Measurements from ENCODE around the gene USH1C.

Gene USH1C

DNA sequence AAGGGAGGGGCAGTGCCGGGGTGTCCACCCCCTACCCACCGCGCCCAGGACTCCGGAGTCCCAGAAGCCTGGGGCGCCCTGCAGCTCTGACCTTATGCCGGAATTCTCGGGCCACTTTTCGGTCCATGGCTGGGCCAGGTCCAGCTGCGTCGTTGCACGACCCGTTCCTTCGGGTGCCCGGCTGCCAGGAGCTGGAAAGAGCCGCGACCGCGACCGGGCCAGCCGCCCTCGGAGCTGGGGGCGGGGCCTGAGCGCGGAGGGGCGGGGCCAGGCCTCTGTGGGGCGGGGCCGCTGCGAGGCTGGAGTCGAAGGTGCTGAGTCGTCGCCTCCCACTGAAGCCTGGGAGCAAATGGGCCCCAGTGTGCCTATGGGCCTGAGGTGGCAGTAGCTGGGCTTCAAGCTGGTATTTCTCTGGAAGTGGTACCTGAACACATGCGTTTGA is at the start of gene USH1C:
USH1C (minus strand) TSS at position 236 of the 442 bp plus-strand sequence; CDS start at position 127, 109 bp downstream.
- Histone ChIP-seq H3K9me2 (replicated peaks; ENCODE audit: insufficient read depth, low read length) (no peaks in the 10 kb centered on the region), H3F3A (ENCODE audit: insufficient read depth, low read length) (no peaks in the 10 kb centered on the region), H2AFZ (ENCODE audit: low read length) (no peak within 1 kb of the TSS), H3K9ac (ENCODE audit: low read length) (no peak within 1 kb of the TSS), H3K79me2 (ENCODE audit: low read length) (no peaks in the 10 kb centered on the region), H3K9me3 (replicated peaks; ENCODE audit: insufficient read depth, low read length) (no peaks in the 10 kb centered on the region), H3K4me1 (ENCODE audit: low read length) (no peaks in the 10 kb centered on the region), H3K27ac (ENCODE audit: low read length) (no peak within 1 kb of the TSS), H3K4me2 (ENCODE audit: low read depth, low read length) (no peak within 1 kb of the TSS), H3K4me3 (ENCODE audit: low read length) (no peak within 1 kb of the TSS), H4K20me1 (ENCODE audit: insufficient read depth, low read length) (no peaks in the 10 kb centered on the region), H3K36me3 (replicated peaks; ENCODE audit: insufficient read depth, low read length) (no peaks in the 10 kb centered on the region), H3K27me3 (replicated peaks; ENCODE audit: insufficient read depth, low read length) (peaks cover 7% of the 10 kb centered on the region)
- TF ChIP-seq EZH2phosphoT487 (IDR thresholded peaks at IDR 0.05; ENCODE audit: low read length) (no peak), EZH2 (optimal IDR thresholded peaks at IDR 0.05; ENCODE audit: low read depth, low read length) (no peak)
- TF ChIP-seq, protein P1, sequence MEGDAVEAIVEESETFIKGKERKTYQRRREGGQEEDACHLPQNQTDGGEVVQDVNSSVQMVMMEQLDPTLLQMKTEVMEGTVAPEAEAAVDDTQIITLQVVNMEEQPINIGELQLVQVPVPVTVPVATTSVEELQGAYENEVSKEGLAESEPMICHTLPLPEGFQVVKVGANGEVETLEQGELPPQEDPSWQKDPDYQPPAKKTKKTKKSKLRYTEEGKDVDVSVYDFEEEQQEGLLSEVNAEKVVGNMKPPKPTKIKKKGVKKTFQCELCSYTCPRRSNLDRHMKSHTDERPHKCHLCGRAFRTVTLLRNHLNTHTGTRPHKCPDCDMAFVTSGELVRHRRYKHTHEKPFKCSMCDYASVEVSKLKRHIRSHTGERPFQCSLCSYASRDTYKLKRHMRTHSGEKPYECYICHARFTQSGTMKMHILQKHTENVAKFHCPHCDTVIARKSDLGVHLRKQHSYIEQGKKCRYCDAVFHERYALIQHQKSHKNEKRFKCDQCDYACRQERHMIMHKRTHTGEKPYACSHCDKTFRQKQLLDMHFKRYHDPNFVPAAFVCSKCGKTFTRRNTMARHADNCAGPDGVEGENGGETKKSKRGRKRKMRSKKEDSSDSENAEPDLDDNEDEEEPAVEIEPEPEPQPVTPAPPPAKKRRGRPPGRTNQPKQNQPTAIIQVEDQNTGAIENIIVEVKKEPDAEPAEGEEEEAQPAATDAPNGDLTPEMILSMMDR (IDR thresholded peaks at IDR 0.05; ENCODE audit: low read length): no peak
- DNase-seq: no peak

GRCh38 chr11:17593466-17594245 is 49.4 kb upstream of the USH1C start:
- no peaks in the 10 kb centered on the region for H3F3A ChIP-seq (ENCODE audit: insufficient read depth, low read length)
- H2AFZ ChIP-seq (ENCODE audit: low read length): no peak overlapping the region
- H3K9me2 ChIP-seq (replicated peaks; ENCODE audit: insufficient read depth, low read length): no peaks in the 10 kb centered on the region
- no peak for DNase-seq
- H3K9ac ChIP-seq (ENCODE audit: low read length): no peak overlapping the region
- no peaks in the 10 kb centered on the region for H4K20me1 ChIP-seq (ENCODE audit: insufficient read depth, low read length)
- no peak overlapping the region for H3K4me3 ChIP-seq (ENCODE audit: low read length)
- no peaks in the 10 kb centered on the region for H3K79me2 ChIP-seq (ENCODE audit: low read length)
- no peak overlapping the region for H3K4me2 ChIP-seq (ENCODE audit: low read depth, low read length)
- TF ChIP-seq, protein P1 (IDR thresholded peaks at IDR 0.05; ENCODE audit: low read length): no peak
- TF ChIP-seq EZH2 (optimal IDR thresholded peaks at IDR 0.05; ENCODE audit: low read depth, low read length) (no peak), EZH2phosphoT487 (IDR thresholded peaks at IDR 0.05; ENCODE audit: low read length) (no peak)
- no peaks in the 10 kb centered on the region for H3K36me3 ChIP-seq (replicated peaks; ENCODE audit: insufficient read depth, low read length)
- H3K27me3 ChIP-seq (replicated peaks; ENCODE audit: insufficient read depth, low read length): peaks cover 10% of the 10 kb centered on the region; the same call in 1 of the 2 replicates
- no peaks in the 10 kb centered on the region for H3K4me1 ChIP-seq (ENCODE audit: low read length)
- no peaks in the 10 kb centered on the region for H3K9me3 ChIP-seq (replicated peaks; ENCODE audit: insufficient read depth, low read length)
- H3K27ac ChIP-seq (ENCODE audit: low read length): no peak overlapping the region

GRCh38 chr11:17591293-17591692 is 47.1 kb upstream of the USH1C start:
- Histone ChIP-seq H3K4me1 (ENCODE audit: low read length) (no peaks in the 10 kb centered on the region), H3K79me2 (ENCODE audit: low read length) (no peaks in the 10 kb centered on the region), H3K4me3 (ENCODE audit: low read length) (no peak overlapping the region), H3K27me3 (replicated peaks; ENCODE audit: insufficient read depth, low read length) (peaks cover 10% of the 10 kb centered on the region; the same call in 1 of the 2 replicates), H3K27ac (ENCODE audit: low read length) (no peak overlapping the region), H3K4me2 (ENCODE audit: low read depth, low read length) (no peak overlapping the region), H2AFZ (ENCODE audit: low read length) (no peak overlapping the region), H3K36me3 (replicated peaks; ENCODE audit: insufficient read depth, low read length) (no peaks in the 10 kb centered on the region), H3K9me2 (replicated peaks; ENCODE audit: insufficient read depth, low read length) (no peaks in the 10 kb centered on the region), H3K9ac (ENCODE audit: low read length) (no peak overlapping the region), H4K20me1 (ENCODE audit: insufficient read depth, low read length) (no peaks in the 10 kb centered on the region), H3K9me3 (replicated peaks; ENCODE audit: insufficient read depth, low read length) (no peaks in the 10 kb centered on the region), H3F3A (ENCODE audit: insufficient read depth, low read length) (no peaks in the 10 kb centered on the region)
- TF ChIP-seq, protein P1 (IDR thresholded peaks at IDR 0.05; ENCODE audit: low read length): no peak
- TF ChIP-seq EZH2 (optimal IDR thresholded peaks at IDR 0.05; ENCODE audit: low read depth, low read length): no peak
- TF ChIP-seq EZH2phosphoT487 (IDR thresholded peaks at IDR 0.05; ENCODE audit: low read length): no peak
- no peak for DNase-seq

Data from MM.1S (cell line).